ENCODE results near the gene GABBR1. TPM values are rescaled to one million over a fixed set of nuclear protein-coding genes. Genes with fewer than 3 reads are reported as not detected.
A peak's percentile ranks its signal among the peaks of the same experiment; 100 is the strongest.

Gene GABBR1
- total and polyA plus RNA-seq, 2 of the 13 experiments (the other 11 are each of a cell fraction or from before 2014, with no cell fraction given) = 0.07 to 0.37 TPM

- intact Hi-C loops (cut with micrococcal nuclease; ENCODE audit: unreplicated experiment) (no loop called here), in situ Hi-C loops (cut with HindIII; ENCODE audit: extremely low pct_ligation_motif_present, low pct_unique_long_range_greater_than_20kb) (no loop called here)
- BruUV-seq (replicated peaks) = no TSS peak
- peak; percentile 7; the same call in 2 of the 3 replicates for ATAC-seq
- Histone ChIP-seq H3K27me3 (ENCODE audit: control insufficient read depth in 1 of 2, insufficient read depth in 2 of 2, low read length in 2 of 2) (peaks cover 5 to 66% of the 10 kb centered on the region in 2 experiments; a peak in 4 of 5 replicates), H3K4me2 (ENCODE audit: low read depth, low read length) (peak overlapping the region; percentile 79), H3K27ac (ENCODE audit: extremely low read length, insufficient read depth, low read length) (no peak overlapping the region), H4K20me1 (ENCODE audit: insufficient read depth, low read length) (no peaks in the 10 kb centered on the region; the same call in 1 of the 2 replicates), H3K4me1 (ENCODE audit: insufficient read depth, low read length) (peaks cover 20% of the 10 kb centered on the region), H3K36me3 (replicated peaks in 1 of 2; ENCODE audit: control insufficient read depth in 1 of 2, insufficient read depth in 2 of 2, low read length in 2 of 2) (no peaks in the 10 kb centered on the region), H3K9ac (ENCODE audit: insufficient read depth, low read depth, low read length) (no peak overlapping the region), H3K9me3 (ENCODE audit: low read length) (no peaks in the 10 kb centered on the region), H2AFZ (ENCODE audit: low read length) (peak overlapping the region; percentile 68), H3K4me3 (replicated peaks in 1 of 3; ENCODE audit: insufficient read depth in 1 of 3, low read depth in 2 of 3, low read length in 3 of 3) (peak overlapping the region; percentile 30 to 63 (median 41); a peak in 3 of 6 replicates), H3K79me2 (ENCODE audit: insufficient read depth, low read length) (no peaks in the 10 kb centered on the region)
- ChIA-PET CTCF (ENCODE audit: low intra/inter-chr PET ratio, low total read pairs) (no interaction called here), POLR2A (no interaction called here)
- WGBS (ENCODE audit: low lambda C conversion rate) = 9% methylated on average over 50 of the region's 51 CpGs
- TF ChIP-seq ZHX1 (CRISPR knock-in tag; IDR thresholded peaks at IDR 0.05; ENCODE audit: low read depth) (no peak), ZNF839 (CRISPR knock-in tag; IDR thresholded peaks at IDR 0.05; ENCODE audit: borderline replicate concordance) (no peak), CREB1 (IDR thresholded peaks at IDR 0.05) (peak; percentile 84), CREB1 (CRISPR knock-in tag; IDR thresholded peaks at IDR 0.05) (no peak), CCAR2 (optimal IDR thresholded peaks at IDR 0.05; ENCODE audit: low read depth, low read length) (no peak)
- no peak for DNase-seq (ENCODE audit: low spot score)
- FAIRE-seq = no peak
Measured at GRCh38 chr6:29627755-29628418, 5.1 kb downstream of the GABBR1 start.
